ENCODE measurements around the gene PLA2G3.

Gene PLA2G3

DNA sequence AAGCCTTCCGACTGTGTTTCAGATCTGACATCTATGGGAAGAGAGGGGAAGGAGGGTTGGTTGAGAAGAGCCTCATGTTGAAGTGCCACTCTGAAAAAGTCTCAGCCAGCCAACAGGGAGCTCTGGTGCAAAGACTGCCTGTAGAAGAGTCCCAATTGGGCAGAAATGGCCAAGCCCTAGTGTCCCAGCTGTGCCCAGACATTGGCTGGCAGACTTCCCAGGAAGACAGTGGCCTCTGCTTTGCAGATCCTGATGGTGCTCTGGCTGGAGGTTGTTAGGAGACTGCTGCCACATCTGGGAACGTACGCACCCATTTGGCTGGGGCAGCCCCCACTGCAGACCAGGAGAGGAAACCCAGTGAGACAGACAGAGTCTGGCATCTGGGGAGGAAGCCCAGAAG lies 3.2 kb upstream of the PLA2G3 start:
- TF ChIP-seq, protein P1, sequence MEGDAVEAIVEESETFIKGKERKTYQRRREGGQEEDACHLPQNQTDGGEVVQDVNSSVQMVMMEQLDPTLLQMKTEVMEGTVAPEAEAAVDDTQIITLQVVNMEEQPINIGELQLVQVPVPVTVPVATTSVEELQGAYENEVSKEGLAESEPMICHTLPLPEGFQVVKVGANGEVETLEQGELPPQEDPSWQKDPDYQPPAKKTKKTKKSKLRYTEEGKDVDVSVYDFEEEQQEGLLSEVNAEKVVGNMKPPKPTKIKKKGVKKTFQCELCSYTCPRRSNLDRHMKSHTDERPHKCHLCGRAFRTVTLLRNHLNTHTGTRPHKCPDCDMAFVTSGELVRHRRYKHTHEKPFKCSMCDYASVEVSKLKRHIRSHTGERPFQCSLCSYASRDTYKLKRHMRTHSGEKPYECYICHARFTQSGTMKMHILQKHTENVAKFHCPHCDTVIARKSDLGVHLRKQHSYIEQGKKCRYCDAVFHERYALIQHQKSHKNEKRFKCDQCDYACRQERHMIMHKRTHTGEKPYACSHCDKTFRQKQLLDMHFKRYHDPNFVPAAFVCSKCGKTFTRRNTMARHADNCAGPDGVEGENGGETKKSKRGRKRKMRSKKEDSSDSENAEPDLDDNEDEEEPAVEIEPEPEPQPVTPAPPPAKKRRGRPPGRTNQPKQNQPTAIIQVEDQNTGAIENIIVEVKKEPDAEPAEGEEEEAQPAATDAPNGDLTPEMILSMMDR (IDR thresholded peaks at IDR 0.05; ENCODE audit: low read depth, low read length) = no peak
- Histone ChIP-seq H3K36me3 (no peaks in the 10 kb centered on the region), H3K4me3 (ENCODE audit: low read depth, low read length) (no peak overlapping the region), H3K9me3 (ENCODE audit: severe bottlenecking) (peaks cover 3% of the 10 kb centered on the region), H3K27me3 (ENCODE audit: insufficient read depth, low read depth, severe bottlenecking) (no peaks in the 10 kb centered on the region), H3K27ac (no peak overlapping the region)
- DNase-seq = no peak

DNA sequence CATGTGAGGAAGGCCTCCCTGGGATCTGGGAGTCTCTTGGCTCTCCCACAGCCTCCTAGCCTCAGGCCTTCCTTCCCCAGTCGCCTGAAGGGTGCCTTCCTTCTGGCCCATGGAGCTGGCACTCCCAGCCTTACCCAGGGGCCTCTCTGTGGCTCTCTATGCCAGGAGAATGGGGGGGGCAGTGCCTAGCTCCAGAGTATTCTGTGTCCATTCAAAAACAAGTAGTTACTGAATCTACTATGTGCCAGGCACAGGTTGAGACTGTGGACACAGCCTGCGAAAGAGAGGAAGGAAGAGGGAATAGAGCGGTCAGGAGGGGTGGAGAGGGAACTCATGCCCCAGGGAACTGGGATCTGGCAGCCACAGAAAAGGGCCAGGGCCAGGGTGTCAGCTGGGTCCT lies 2.7 kb upstream of the PLA2G3 start:
- Histone ChIP-seq H3K27me3 (ENCODE audit: insufficient read depth, low read depth, severe bottlenecking) (no peaks in the 10 kb centered on the region), H3K27ac (no peak overlapping the region), H3K9me3 (ENCODE audit: severe bottlenecking) (peaks cover 3% of the 10 kb centered on the region), H3K36me3 (no peaks in the 10 kb centered on the region), H3K4me3 (ENCODE audit: low read depth, low read length) (no peak overlapping the region)
- TF ChIP-seq, protein P1 (IDR thresholded peaks at IDR 0.05; ENCODE audit: low read depth, low read length) = no peak
- no peak for DNase-seq

DNA sequence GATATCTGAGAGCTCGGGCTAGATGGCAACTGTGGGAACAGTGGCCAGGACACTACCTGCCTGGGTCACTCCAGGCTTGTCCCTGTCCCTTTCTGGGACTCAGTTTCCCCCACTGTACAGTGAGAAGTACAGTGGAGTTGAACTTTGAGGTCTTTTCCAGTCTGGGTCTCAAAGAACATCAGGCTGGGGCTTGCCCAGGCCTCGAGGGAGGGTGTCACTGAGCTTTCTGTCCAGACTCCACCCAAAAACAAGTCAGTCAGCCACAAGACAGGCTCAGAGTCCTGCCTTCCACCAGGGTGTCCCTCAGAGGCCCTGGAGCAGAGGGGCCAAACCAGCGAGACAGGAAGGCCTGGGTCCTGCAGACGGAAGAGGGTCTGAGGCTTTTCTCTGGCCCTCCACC lies 2.0 kb upstream of the PLA2G3 start:
- TF ChIP-seq, protein P1 (IDR thresholded peaks at IDR 0.05; ENCODE audit: low read depth, low read length) = no peak
- H3K36me3 ChIP-seq = no peaks in the 10 kb centered on the region
- no peak overlapping the region for H3K4me3 ChIP-seq (ENCODE audit: low read depth, low read length)
- DNase-seq = no peak
- H3K27me3 ChIP-seq (ENCODE audit: insufficient read depth, low read depth, severe bottlenecking) = no peaks in the 10 kb centered on the region
- no peak overlapping the region for H3K27ac ChIP-seq
- H3K9me3 ChIP-seq (ENCODE audit: severe bottlenecking) = peaks cover 3% of the 10 kb centered on the region

DNA sequence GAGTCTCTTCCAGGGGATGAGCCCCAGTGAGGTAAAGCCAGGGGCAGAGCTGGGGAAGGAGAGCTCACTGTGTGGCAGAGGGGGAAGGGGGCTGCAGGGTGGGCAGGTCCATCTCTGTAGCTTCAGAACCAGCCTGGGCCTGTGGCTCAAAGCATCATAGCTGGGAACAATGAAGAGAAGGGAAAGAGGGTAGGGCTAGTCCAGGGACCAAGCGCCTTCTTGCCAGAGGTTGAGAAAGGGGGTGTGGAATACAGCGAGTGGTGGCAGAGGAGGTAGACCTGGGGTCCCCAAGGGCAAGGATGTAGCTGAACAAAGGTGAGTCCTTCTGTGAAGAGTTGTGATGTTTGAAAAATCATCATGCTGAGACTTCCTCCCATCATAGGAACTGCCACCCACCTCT lies 1.2 kb upstream of the PLA2G3 start:
- Histone ChIP-seq H3K27ac (no peak overlapping the region), H3K36me3 (no peaks in the 10 kb centered on the region), H3K4me3 (ENCODE audit: low read depth, low read length) (no peak overlapping the region), H3K27me3 (ENCODE audit: insufficient read depth, low read depth, severe bottlenecking) (no peaks in the 10 kb centered on the region), H3K9me3 (ENCODE audit: severe bottlenecking) (peaks cover 3% of the 10 kb centered on the region)
- TF ChIP-seq, protein P1 (IDR thresholded peaks at IDR 0.05; ENCODE audit: low read depth, low read length) = no peak
- no peak for DNase-seq

DNA sequence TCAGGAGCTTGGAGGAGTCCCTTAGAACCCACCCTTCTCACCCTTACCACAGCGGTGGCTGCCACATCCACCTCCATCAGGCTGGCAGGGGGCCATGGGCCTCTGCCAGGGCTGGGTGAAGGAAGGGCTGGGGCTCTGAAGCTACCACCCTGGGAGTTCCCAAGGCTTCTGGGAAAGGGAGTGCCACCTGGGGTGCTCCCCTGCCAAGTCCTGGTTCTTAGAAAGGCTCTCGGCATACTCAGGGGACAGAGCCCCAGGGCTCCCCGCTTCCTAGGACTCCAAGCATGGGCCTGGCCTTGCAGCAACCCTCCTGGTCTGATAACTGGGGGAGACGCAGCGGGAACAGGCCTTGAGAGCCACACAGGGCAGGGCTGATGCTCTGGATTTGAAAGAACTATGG lies 438 bp upstream of the PLA2G3 start:
- TF ChIP-seq, protein P1 (IDR thresholded peaks at IDR 0.05; ENCODE audit: low read depth, low read length) = no peak
- Histone ChIP-seq H3K36me3 (no peaks in the 10 kb centered on the region), H3K9me3 (ENCODE audit: severe bottlenecking) (peaks cover 3% of the 10 kb centered on the region), H3K27me3 (ENCODE audit: insufficient read depth, low read depth, severe bottlenecking) (no peaks in the 10 kb centered on the region), H3K4me3 (ENCODE audit: low read depth, low read length) (no peak overlapping the region), H3K27ac (no peak overlapping the region)
- DNase-seq = no peak

DNA sequence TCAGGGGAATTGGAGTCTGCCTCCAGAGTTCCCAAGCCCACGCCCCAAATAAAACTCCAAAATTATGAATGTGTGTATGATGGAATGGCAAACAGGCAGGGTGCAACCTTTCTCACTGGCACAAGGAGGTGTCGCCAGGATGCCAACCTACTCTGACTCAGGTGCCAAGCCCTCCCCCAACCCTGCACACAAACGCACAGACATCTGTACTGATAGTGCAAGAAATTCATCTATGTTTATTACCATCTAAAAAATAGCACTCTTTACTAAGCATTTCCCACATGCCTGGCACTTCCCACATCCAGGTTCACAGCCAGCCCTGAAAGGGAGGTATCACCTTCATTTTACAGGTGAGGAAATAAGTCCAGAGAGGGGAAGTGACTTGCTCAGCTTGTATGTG lies 1.2 kb downstream of the PLA2G3 start:
- Histone ChIP-seq H3K27me3 (ENCODE audit: insufficient read depth, low read depth, severe bottlenecking) (no peaks in the 10 kb centered on the region), H3K9me3 (ENCODE audit: severe bottlenecking) (no peaks in the 10 kb centered on the region), H3K36me3 (no peaks in the 10 kb centered on the region), H3K27ac (no peak overlapping the region), H3K4me3 (ENCODE audit: low read depth, low read length) (no peak overlapping the region)
- no peak for DNase-seq
- TF ChIP-seq, protein P1 (IDR thresholded peaks at IDR 0.05; ENCODE audit: low read depth, low read length) = no peak
